NCI-H460 (cell line): ENCODE data around the gene CRYBB1. TPM values are rescaled to one million over a fixed set of nuclear protein-coding genes. Genes with fewer than 3 reads are reported as not detected.

ENCODE experiments used
- DNase-seq: peaks from one replicate; pipeline ENCODE4 v3.0.0-alpha.2; 2016; ENCODE audit warnings: low read depth; ENCODE audit errors: extremely low read depth
- polyA plus RNA-seq: library from polyadenylated mRNA; depleted of rRNA; stranded (reverse); fragments of >200 nt; gene quantifications from 2 replicates; pipeline ENCODE4 v1.2.3, GENCODE V29; 2014; cell fraction: nucleus; rRNA removed
- total RNA-seq: library from RNA; depleted of rRNA; stranded (reverse); fragments of >200 nt; shearing (Covaris generic); gene quantifications from 2 replicates; pipeline ENCODE4 v1.2.3, GENCODE V29; 2014; rRNA removed

CRYBB1 gene
- not detected in 2 replicates for total RNA-seq
- not detected in 2 replicates for polyA plus RNA-seq

- no peak for DNase-seq
Measured at GRCh38 chr22:26617271-26618199, at the start of gene CRYBB1. Gene CRYBB1 (minus strand): TSS chr22:26618027. CDS start chr22:26616319, 1,708 bp downstream.

- no peak for DNase-seq
Measured at GRCh38 chr22:26667140-26667539, 49.3 kb upstream of the CRYBB1 start.

- DNase-seq = no peak
Measured at GRCh38 chr22:26665813-26666231, 48.0 kb upstream of the CRYBB1 start.

GRCh38 chr22:26663374-26663923, 45.6 kb upstream of the CRYBB1 start:
- DNase-seq = no peak

GRCh38 chr22:26662160-26662559, 44.3 kb upstream of the CRYBB1 start:
- no peak for DNase-seq

- no peak for DNase-seq
Measured at GRCh38 chr22:26660961-26661578, 43.2 kb upstream of the CRYBB1 start.

GRCh38 chr22:26660356-26660755, 42.5 kb upstream of the CRYBB1 start:
- no peak for DNase-seq

GRCh38 chr22:26658671-26659478, 41.0 kb upstream of the CRYBB1 start:
- DNase-seq = peak; percentile 78

- no peak for DNase-seq
Measured at GRCh38 chr22:26658161-26658560, 40.3 kb upstream of the CRYBB1 start.

GRCh38 chr22:26656891-26657851, 39.3 kb upstream of the CRYBB1 start, which contains the start of gene MIAT:
Gene MIAT (plus strand): TSS chr22:26657588.
- no peak for DNase-seq

GRCh38 chr22:26651815-26652214, 34.0 kb upstream of the CRYBB1 start:
- no peak for DNase-seq

- no peak for DNase-seq
Measured at GRCh38 chr22:26650722-26651421, 33.0 kb upstream of the CRYBB1 start.

- DNase-seq = no peak
Measured at GRCh38 chr22:26648528-26649388, 30.9 kb upstream of the CRYBB1 start.

- DNase-seq = no peak
Measured at GRCh38 chr22:26648011-26648497, 30.2 kb upstream of the CRYBB1 start.

- DNase-seq = no peak
Measured at GRCh38 chr22:26646158-26646557, 28.3 kb upstream of the CRYBB1 start.

- DNase-seq = no peak
Measured at GRCh38 chr22:26643418-26644100, 25.7 kb upstream of the CRYBB1 start.
